ENCODE results near the gene CLP1. TPM values are rescaled to one million over a fixed set of nuclear protein-coding genes. Genes with fewer than 3 reads are reported as not detected.

Gene CLP1
- total RNA-seq, 4 donors from 2014 or later: 6.3 to 15.1 (median 7.8) TPM

DNA sequence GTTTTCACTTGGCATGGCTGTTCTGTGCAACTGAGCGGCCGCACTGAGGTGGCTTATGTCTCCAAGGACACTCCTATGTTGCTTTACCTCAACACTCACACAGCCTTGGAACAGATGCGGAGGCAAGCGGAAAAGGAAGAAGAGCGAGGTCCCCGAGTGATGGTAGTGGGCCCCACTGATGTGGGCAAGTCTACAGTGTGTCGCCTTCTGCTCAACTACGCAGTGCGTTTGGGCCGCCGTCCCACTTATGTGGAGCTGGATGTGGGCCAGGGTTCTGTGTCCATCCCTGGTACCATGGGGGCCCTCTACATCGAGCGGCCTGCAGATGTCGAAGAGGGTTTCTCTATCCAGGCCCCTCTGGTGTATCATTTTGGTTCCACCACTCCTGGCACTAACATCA lies 2.1 kb downstream of the CLP1 start:
- no peak overlapping the region for H3K4me3 ChIP-seq
- H3K27ac ChIP-seq: no peak overlapping the region
- 95 to 96% methylated on average over 14 of the region's 14 CpGs for WGBS, 2 donors
- peaks cover 0 to 34% (median 12%) of the 10 kb centered on the region in 4 donors for H3K4me1 ChIP-seq
- TF ChIP-seq, protein P1, sequence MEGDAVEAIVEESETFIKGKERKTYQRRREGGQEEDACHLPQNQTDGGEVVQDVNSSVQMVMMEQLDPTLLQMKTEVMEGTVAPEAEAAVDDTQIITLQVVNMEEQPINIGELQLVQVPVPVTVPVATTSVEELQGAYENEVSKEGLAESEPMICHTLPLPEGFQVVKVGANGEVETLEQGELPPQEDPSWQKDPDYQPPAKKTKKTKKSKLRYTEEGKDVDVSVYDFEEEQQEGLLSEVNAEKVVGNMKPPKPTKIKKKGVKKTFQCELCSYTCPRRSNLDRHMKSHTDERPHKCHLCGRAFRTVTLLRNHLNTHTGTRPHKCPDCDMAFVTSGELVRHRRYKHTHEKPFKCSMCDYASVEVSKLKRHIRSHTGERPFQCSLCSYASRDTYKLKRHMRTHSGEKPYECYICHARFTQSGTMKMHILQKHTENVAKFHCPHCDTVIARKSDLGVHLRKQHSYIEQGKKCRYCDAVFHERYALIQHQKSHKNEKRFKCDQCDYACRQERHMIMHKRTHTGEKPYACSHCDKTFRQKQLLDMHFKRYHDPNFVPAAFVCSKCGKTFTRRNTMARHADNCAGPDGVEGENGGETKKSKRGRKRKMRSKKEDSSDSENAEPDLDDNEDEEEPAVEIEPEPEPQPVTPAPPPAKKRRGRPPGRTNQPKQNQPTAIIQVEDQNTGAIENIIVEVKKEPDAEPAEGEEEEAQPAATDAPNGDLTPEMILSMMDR (IDR thresholded peaks at IDR 0.05): no peak
- TF ChIP-seq POLR2A (IDR thresholded peaks at IDR 0.05) (no peak), EP300 (IDR thresholded peaks at IDR 0.05) (no peak)
- H3K36me3 ChIP-seq: peaks cover 0 to 41% (median 17%) of the 10 kb centered on the region in 3 donors
- H3K9me3 ChIP-seq: no peaks in the 10 kb centered on the region
- no peaks in the 10 kb centered on the region for H3K27me3 ChIP-seq
- no peak for DNase-seq (ENCODE audit: low spot score in 2 of 2)

DNA sequence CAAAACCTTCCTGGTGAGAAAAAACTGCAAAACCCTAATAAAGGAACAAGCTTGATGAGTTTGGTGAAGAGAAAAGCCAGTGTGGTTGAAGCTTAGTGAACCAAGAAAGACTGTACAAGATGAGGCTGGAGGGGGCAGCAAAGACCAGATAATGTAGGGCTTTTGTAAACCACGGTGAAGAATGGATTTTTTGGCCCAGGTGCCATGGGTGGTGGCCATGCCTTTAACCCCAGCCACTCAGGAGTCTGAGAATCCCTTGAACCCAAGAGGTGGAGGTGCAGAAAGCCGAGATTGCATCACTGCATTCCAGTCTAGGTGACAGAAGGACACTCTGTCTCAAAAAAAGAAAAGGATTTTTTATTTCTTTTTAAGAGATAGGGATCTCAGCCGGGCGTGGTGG lies 5.3 kb downstream of the CLP1 start:
- Histone ChIP-seq H3K36me3 (peaks cover 0 to 41% (median 17%) of the 10 kb centered on the region in 3 donors), H3K27me3 (no peaks in the 10 kb centered on the region), H3K4me3 (no peak overlapping the region), H3K9me3 (no peaks in the 10 kb centered on the region), H3K27ac (no peak overlapping the region), H3K4me1 (peaks cover 0 to 35% (median 10%) of the 10 kb centered on the region in 4 donors)
- TF ChIP-seq, protein P1 (IDR thresholded peaks at IDR 0.05): no peak
- TF ChIP-seq EP300 (IDR thresholded peaks at IDR 0.05): no peak
- TF ChIP-seq POLR2A (IDR thresholded peaks at IDR 0.05): no peak
- 72% methylated on average over 4 of the region's 4 CpGs for WGBS, 2 donors
- DNase-seq (ENCODE audit: low spot score in 2 of 2): no peak

GRCh38 chr11:57663975-57664374 lies 6.4 kb downstream of the CLP1 start:
- Histone ChIP-seq H3K4me3 (no peak overlapping the region), H3K36me3 (peaks cover 0 to 41% (median 17%) of the 10 kb centered on the region in 3 donors), H3K27me3 (no peaks in the 10 kb centered on the region), H3K9me3 (no peaks in the 10 kb centered on the region), H3K27ac (no peak overlapping the region), H3K4me1 (peaks cover 0 to 27% (median 4%) of the 10 kb centered on the region in 4 donors)
- TF ChIP-seq, protein P1 (IDR thresholded peaks at IDR 0.05): no peak
- TF ChIP-seq POLR2A (IDR thresholded peaks at IDR 0.05) (no peak), EP300 (IDR thresholded peaks at IDR 0.05) (no peak)
- DNase-seq (ENCODE audit: low spot score in 2 of 2): no peak
- 82 to 87% methylated on average over 9 of the region's 9 CpGs for WGBS, 2 donors

DNA sequence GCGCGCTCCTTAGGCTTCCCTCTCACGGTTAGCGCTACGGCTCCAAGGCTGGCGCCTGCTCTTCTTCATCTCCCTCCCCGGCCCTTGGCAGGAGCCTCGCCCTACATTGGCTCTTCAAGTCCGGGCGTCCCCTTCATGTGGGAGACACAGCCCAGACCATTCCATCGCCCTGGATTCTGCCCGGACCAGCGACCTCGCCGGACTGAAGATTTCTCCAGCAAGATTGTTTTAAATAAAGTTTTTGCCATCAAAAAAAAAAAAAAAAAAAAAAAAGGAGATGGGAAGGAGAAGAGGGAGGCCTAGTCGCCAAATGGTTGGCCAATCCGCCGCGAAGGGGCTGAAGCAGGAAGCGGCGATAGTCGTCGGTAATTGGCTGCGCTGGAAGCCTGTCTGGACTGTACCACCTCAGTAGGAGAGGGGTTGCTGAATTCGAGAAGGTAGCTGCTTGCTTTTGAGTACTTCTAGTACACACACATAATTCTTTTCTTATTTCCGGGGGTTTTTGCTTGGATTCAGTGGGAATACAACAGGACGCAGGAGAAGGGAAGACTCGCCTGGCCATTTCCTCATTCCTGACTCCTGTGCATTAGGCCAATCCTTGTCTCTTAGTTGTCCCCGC lies 9.7 kb downstream of the CLP1 start:
- Histone ChIP-seq H3K27ac (peak overlapping the region; percentile 97 to 99 (median 98)), H3K27me3 (no peaks in the 10 kb centered on the region), H3K4me3 (peak overlapping the region; percentile 57 to 89 (median 76)), H3K36me3 (peaks cover 0 to 16% (median 3%) of the 10 kb centered on the region in 3 donors), H3K9me3 (no peaks in the 10 kb centered on the region), H3K4me1 (peaks cover 0 to 43% (median 21%) of the 10 kb centered on the region in 4 donors)
- TF ChIP-seq POLR2A (IDR thresholded peaks at IDR 0.05) (no peak), EP300 (IDR thresholded peaks at IDR 0.05) (peak; percentile 60 to 88)
- TF ChIP-seq, protein P1 (IDR thresholded peaks at IDR 0.05): no peak
- WGBS, 2 donors: 0% methylated on average over 29 of the region's 29 CpGs
- DNase-seq (ENCODE audit: low spot score in 2 of 2): peak; percentile 91 to 92

DNA sequence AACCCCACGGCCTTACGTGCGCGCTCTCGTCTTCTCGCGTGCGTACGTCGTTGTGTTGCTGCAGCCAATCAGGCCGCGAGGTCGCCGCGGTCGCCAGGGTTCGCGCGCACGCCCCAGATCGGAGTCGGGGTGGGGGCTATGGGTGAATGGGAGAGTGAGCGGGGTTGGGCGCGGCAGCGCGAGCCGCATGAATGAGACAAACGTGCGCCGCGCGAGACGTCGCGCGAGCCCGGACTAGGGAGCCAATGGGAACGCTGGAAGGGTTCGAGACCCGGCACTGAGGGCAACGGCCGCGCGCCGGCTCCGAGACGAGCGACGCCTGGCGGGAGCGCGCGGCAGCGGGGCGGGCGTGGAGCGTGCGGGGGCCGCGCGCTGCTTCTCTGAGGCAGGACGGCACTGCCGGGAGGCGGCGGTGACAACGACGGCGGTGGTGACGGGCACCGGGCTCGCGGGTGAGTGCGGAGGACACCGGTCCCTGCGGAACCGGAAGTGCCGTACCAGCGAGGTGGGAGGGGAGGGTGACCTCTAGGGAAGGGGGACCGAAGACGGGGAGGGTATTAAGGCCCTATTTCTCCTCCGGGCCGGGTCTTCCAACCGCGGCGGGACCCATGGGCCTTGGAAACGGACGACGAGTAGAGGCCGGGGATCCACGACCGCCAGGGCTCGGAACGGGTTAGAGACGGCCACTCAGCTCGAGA lies 10.3 kb downstream of the CLP1 start, which contains the start of gene ZDHHC5:
Gene ZDHHC5 (plus strand): TSS at position 379 of the 698 bp plus-strand sequence. CDS start 4,977 bp downstream, outside the sequence.
- 0 to 1% methylated on average over 30 to 58 of the region's 96 CpGs for WGBS, 2 donors
- peak; percentile 97 for DNase-seq (ENCODE audit: low spot score in 2 of 2)

More for the DNA sequence above, 10.3 kb downstream of the CLP1 start, which contains the start of gene ZDHHC5:
- Histone ChIP-seq H3K9me3 (no peaks in the 10 kb centered on the region), H3K4me3 (peak within 1 kb of the TSS; percentile 57 to 89 (median 86)), H3K27ac (peak within 1 kb of the TSS; percentile 97 to 99 (median 98)), H3K4me1 (peaks cover 0 to 44% (median 21%) of the 10 kb centered on the region in 4 donors), H3K27me3 (no peaks in the 10 kb centered on the region), H3K36me3 (peaks cover 0 to 16% (median 6%) of the 10 kb centered on the region in 3 donors)
- TF ChIP-seq POLR2A (IDR thresholded peaks at IDR 0.05) (peak; percentile 34 to 72), EP300 (IDR thresholded peaks at IDR 0.05) (peak in 1 of 2 donors; percentile 55)
- TF ChIP-seq, protein P1 (IDR thresholded peaks at IDR 0.05): peak; percentile 52 to 81 (median 66)

All from tibial nerve (tissue), 4 donors.